KBM-7 (cell line): ENCODE measurements around the gene NIPA2.
"Not testable (repeated sequence)": the region's sequence is repeated elsewhere in the genome, so short reads cannot be mapped to it uniquely, and the experiment has no call there.

Experiments used
- DNase-seq: peaks from one replicate; pipeline ENCODE4 v3.0.0-alpha.2; 2015
- in situ Hi-C: fragments of 300-500 bp; cut with MboI; formaldehyde crosslinking; loops from 2 replicates; pipeline ENCODE4 v1.14.3; 2020; ENCODE audit warnings: low sequenced_read_pairs, low pct_unique_long_range_greater_than_20kb, mixed read lengths

Gene NIPA2

DNA sequence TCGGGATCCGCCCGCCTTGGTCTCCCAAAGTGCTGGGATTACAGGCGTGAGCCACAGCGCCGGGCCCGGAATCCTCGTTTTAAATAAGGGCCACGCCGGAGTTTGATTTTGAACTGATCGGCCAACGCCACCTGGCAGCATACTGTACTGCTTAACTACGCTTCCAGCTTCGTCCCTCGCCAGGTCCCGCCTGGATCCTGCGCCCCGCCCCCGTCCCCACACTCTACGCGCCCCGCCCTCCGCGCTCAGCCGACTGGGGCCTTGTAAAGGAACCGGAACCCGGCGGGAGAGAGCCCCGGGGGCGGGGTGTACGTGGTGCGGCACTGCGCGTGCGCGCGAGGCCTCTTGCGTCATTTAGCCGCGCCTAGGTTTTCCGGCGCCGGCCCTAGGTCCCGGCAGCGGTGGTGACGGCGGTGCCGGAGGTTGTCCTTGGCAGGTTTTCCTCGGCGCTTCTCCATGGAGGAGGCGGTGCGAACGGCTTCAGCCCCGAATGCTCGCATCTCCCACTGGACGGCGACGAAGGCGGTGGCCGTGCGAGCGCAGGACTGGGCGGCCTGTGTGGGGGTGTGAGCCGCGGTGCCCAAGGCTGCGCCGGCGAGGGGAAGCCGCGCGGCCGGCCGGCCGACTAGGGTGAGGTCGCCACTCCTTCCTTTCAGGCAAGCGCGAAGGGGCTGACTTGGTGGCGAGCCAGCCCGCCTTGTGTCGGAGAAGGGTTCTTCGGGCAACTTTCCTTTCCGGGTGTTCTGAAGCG, at the start of gene NIPA2:
Gene NIPA2 (plus strand): TSS at position 375 of the 751 bp plus-strand sequence. CDS start 13,066 bp downstream, outside the sequence.
- in situ Hi-C loops: no loop called here
- peak; percentile 98 for DNase-seq

DNA sequence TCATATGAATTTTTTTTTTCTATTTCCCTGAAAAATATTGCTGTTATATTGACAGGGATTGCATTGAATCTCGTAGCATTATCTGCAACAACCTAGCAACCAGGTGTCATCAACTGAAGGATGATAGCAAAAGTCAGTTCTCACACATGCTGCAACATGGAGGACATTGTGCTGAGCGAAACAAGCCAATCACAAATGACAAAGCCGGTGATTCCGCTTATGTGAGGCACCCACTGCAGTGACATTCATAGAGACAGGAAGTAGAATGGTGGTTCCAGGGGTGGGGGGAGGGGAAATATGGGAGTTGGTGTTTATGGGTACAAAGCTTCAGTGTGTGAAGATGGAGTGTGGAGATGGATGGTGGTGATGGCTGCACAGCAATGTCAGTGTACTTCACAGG, 44.4 kb upstream of the NIPA2 start:
- in situ Hi-C loops: loop anchor here (10.0 kb wide), 1 partner anchor 61 kb away; no protein-coding TSS in a partner anchor
- DNase-seq: peak; percentile 38

DNA sequence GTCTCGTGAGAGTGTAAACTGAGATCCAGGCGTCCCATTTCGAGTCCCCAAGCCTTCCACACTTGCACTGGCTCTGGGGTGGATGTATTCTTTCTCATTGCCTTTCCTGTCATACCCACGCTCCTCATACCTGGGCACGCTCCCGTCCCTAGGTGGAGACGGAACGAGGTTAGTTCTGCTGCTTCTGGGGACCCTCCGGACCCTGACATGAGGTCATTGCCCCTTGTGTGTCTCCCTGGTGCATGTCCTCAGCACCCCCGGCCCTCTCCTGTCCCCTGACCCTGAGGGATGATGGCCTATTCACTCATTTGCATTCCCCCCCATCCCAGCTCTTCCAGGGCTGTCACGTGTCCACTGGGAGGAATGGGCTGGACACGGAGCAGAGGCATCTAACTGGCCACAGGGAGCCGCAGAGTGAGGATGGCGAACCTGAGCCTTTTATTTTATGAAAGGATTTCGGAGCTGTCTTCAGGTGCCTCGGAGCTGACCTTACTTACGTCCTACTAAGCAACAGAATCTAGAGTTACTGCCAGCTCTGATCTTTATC, 43.8 kb upstream of the NIPA2 start:
- no peak for DNase-seq
- in situ Hi-C loops: loop anchor here (10.0 kb wide), 1 partner anchor 60 kb away; no protein-coding TSS in a partner anchor

DNA sequence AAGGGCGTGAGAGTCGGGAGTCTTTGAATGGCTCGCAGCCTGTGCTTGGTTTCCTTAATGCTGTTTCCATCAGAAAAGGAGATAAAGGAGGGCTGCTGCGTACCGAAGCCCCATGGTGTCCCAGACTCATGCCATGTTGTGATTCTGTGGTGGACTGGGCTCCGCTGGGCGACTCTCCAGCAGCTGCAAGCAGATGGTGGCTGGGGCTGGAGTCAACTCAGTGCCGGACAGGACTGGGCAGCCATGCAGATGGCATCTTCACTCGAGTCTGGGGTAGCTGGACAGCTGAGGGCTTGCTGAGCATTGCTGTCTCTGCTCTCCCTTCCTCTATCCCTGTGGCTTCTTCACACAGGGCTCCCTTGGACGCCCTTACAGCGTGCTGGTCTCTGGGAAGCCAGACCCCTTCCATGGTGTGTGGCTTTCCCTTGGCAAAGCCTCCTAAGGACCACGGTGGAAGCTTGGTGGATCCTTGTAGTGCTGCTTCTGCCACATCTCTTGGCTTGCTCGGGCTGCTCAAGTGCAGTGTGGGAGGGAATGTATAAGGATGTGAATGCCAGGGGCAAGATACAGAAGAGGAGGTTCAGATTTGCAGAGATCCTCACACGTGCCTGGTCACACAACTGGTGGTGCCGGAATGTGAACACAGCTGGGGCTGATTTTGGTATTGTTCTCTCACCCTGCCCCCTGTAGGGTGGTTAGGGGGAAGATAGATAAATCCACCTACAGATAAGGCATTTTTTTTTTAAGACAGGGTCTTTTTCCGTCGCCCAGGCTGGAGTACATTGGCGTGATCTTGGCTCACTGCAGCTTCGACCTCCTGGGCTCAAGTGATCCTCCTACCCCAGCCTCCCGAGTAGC, 43.0 kb upstream of the NIPA2 start:
- in situ Hi-C loops: loop anchor here (10.0 kb wide), 1 partner anchor 59 kb away; no protein-coding TSS in a partner anchor
- DNase-seq: no peak

DNA sequence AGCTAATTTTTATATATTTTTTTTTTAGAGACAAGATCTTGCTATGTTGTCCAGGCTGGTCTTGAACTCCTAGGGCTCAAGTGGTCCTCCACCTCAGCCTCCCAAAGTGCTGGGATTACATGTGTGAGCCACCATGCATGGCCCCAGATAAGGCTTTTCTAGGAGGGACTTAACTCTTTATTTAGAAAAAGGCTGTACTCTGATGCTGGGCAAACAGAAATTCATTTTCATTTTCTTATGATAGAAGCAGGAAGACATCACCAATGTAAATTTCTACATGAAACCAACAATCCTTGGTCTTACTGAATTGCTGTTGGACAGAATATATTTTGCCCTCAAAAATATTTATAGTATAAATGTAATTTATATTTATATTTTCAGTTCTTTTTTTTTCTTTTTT, 42.4 kb upstream of the NIPA2 start:
- in situ Hi-C loops: loop anchor here (10.0 kb wide), 1 partner anchor 59 kb away; no protein-coding TSS in a partner anchor
- DNase-seq: no peak

DNA sequence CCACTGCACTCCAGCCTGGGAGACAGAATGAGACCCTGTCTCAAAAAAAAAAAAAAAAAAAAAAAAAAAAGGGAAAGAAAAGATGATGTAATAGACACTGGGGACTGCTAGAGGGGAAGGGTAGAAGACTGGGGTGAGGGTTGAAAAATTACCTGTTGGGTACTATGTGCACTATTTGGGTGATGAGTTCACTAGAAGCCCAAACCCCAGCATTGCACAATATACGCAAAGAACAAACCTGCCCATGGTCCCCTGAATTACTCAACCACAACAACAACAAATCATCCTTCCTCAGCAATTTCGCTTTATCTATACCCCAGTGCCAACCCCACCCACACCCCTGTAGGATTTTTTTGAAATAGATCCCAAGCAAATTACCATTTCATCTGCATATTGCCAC, 38.6 kb upstream of the NIPA2 start:
- no peak for DNase-seq
- in situ Hi-C loops: loop anchor here (10.0 kb wide), 1 partner anchor 55 kb away; no protein-coding TSS in a partner anchor

DNA sequence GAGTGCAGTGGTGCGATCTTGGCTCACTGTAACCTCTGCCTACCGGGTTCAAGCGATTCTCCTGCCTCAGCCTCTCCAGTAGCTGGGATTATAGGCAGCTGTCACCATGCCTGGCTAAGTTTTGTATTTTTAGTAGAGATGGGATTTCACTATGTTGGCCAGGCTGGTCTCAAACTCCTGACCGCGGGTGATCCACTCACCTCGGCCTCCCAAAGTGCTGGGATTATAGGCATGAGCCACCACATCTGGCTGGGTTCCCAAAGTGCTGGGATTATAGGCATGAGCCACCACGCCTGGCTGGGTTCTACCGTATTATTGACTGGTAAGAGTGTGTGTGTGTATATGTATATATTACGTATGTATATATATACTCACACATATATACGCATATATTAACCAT, 35.5 kb upstream of the NIPA2 start:
- in situ Hi-C loops, DNase-seq: not testable (repeated sequence)

DNA sequence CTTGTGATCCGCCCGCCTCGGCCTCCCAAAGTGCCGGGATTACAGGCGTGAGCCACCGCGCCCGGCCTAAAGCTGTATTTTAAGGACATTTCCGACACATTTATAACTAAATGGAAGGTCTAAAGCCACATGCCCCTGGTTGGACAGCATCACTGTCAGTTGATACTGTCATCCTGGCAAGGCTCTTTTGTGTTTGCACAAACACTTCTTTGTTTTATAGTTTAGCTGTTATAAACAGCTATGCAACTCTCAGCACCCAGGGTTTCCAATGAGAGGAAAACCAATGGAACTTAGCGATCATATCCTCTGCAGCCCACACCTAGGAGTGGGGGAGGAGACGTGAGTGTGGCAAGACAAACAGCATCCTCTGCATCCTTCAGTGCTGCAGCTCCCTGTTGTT, 32.3 kb upstream of the NIPA2 start:
- in situ Hi-C loops: no loop called here

DNA sequence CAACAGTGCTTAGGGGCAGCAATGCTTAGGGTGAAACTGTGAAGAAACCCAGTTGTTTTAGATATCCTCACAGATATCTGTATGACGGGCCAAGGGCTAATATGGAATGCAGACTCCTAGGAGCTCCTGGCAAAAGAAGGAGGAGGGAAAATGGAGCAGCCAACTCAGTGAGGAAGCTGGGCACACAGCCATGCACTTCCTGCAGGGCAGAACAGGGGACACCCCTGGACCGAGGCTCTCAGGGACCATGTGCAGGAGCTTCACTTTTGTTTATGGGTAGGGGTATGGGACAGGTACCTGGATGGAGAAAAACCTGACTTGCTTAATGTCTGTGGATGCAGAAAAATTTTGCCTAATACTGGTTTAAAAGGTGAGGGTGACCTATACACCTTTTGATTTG, 31.8 kb upstream of the NIPA2 start:
- no peak for DNase-seq
- in situ Hi-C loops: no loop called here

More for the DNA sequence above, 32.3 kb upstream of the NIPA2 start:
- DNase-seq: no peak

DNA sequence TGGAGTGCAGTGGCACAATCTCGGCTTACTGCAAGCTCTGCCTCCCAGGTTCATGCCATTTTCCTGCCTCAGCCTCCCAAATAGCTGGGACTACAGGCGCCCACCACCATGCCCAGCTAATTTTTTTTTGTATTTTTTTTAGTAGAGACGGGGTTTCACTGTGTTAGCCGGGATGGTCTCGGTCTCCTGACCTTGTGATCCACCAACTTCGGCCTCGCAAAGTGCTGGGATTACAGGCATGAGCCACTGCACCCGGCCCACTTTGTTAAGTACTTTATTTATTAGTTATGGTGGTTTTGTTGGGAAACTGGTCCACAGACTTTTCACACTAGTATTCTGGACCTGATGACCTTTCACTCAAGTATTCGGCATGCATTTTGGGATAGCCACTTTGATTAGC, 30.6 kb upstream of the NIPA2 start:
- in situ Hi-C loops, DNase-seq: not testable (repeated sequence)

DNA sequence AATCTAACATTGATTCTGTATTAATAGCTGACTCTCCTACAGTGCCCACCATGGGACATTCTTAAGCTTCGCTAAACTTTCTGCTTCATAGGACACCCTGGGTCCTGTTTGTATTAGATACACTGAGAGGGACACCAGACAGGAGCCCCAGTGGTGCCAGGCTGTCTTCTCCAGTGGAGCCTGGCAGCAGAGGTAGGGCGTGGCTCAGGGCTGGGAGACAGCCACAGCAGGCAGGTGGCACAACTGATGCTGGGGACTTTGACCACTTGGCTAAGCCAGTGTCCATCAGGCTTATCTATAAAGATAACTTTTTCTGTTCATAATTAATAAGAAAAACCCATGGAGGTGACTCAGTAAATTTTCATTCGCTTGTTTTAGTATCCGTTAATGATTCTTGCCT, 30.2 kb upstream of the NIPA2 start:
- no peak for DNase-seq
- in situ Hi-C loops: no loop called here

DNA sequence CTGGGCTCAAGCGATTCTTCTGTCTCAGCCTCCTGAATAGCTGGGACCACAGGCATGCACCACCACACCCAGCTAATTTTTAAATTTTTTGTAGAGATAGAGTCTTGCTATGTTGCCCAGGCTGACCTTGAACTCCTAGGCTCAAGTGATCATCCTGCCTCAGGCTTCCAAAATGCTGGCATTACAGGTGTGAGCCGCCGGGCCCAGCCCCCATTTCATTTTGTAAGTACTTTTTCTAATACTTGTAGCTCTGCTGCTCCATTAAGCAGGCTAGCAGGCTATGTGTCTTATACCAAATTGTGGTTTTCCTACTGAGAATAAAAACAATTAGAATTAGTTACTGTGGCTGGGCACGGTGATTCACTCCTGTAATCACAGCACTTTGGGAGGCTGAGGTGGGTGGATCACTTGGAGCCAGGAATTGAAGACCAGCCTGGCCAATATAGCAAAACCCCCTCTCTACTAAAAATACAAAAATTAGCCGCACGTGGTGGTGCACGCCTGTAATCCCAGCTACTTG, 29.6 kb upstream of the NIPA2 start:
- no peak for DNase-seq
- in situ Hi-C loops: no loop called here

DNA sequence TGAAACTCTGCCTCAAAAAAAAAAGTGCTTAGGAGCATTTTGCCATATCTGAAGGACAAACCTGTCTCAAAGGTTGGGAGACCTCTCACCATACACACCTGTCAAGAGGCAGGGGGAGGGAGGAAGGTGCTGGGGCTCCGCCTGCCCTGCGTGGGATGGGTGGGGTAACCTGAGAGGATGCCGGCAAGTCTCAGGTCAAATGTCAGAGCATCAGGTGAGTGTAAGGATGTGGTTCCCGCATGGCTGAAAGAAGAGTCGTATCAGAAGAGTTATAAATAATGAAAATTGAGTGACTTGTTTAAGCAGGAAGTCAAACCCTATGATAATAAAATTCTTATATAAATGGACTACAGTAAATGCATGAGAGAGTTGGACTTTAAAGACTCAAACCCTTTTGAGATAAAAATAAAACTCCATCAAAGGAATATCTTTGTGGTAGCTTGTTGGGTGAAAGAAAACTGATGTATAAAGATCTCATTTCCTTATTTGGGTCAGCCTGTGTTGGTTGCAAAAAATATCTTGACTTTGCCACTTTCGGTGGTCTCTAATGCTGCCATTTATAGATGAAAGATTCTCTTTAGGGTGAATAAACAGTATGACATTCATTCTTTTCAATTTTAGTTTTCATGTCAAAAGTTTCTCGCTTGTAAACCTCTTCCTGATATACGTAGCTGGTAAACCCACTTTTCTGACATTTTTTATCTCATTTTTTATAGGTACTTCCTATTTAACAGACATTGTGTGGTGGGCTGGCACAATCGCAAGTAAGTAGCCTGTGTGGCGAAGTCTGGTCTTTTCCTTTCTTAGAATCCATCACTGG, 28.2 kb upstream of the NIPA2 start:
- in situ Hi-C loops: no loop called here
- DNase-seq: no peak

DNA sequence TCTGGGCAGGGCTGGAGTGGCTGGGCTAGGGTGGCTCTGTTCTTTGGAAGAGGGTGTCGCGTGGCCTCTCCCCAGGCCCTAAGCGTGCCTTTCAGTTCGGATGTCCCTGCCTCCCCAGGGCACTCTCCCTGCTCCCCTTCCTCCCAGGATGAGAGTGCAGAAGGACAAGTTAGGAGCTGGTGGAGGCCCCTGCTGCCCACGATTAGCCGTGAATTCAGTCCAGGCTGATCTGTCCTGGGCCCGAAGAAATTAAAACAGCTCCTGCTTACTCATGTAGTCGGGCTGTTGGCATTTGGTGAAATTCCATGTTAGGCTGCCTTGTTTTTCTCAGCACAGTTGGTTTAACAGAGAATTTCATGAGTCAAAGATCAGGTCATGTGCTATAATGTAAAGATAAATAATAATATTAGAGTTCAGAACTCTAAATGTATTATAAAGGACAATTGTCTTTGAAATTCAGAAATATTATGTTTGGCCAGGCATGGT, 27.6 kb upstream of the NIPA2 start:
- no peak for DNase-seq
- in situ Hi-C loops: no loop called here

DNA sequence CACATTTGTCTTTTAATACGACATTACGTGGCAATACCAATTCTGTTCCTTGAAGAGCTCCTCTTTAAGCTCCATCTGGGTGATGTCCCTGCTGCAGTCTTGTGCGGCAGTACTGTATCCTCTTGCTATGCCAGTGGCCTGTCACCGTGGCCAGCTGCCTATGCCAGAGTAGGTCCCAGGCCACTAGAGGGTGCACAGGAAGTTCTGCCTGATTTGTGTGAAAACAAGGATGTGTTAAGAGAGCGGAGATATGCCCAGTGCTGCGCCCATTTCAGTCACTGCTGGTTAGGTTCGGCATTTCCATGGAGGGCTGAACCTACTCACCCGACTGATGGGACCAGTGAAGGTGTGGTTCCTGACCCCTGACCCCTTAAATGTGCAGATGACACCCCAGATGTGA, 26.8 kb upstream of the NIPA2 start:
- DNase-seq: no peak
- in situ Hi-C loops: no loop called here

DNA sequence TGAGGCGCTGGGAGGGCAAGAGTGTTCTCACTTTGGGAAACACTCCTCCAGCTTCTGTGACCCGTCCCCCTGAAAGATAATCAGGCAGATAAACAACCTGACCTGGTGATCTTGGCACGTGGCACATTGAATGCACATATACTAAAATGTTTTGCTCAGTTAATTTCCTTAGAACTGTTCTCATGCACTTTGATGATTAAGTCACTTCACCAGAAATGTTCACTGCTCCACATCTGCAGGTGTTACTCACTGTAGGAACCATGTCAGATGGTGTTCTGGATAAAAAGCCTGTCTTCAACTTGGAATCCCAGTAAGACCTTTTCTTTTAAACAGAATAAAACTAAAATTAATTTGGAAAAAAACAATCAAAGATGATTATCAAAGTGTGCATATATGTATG, 24.6 kb upstream of the NIPA2 start:
- in situ Hi-C loops: no loop called here

DNA sequence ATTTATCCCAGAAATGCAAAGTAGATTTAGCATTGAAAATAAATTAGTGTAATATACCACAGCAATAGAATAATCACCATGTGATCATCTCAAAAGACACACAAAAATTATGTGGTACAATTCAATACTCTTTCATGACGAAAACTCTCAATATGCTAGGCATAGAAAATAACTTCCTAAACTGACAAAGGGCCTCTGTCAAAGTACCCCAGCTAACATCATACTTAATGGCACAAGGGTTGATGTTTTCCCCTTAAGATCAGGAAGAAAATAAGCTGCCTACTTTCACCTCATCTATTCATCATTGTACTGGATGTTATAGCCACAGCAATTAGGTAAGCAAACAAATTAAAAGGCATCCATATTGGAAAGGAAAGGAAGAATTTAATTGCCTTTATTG, 22.7 kb upstream of the NIPA2 start:
- in situ Hi-C loops: no loop called here
- DNase-seq: no peak

More for the DNA sequence above, 24.6 kb upstream of the NIPA2 start:
- DNase-seq: no peak

DNA sequence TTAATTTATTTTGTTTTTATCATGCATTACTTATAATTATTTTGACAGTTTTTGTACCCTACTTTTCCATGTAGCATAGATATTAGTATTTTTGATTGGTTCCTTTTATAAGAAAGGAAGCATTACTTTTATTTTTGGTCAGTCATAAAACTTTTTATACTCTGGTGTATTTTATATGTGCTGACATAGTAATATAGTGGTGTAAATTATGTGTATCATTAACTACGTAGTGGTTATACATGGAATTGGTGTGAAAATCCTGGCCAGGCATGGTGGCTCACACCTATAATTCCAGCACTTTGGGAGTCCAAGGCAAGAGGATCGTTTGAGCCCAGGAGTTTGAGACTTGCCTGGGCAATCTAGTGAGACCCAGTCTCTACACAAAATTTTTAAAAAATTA, 18.8 kb upstream of the NIPA2 start:
- no peak for DNase-seq
- in situ Hi-C loops: no loop called here
